Neural cell (in vitro differentiated cells): ENCODE results near the gene DCBLD2. TPM values are rescaled to one million over a fixed set of nuclear protein-coding genes. Genes with fewer than 3 reads are reported as not detected.

Experiments used
- H2AFZ ChIP-seq: fragments of 200-600, 300-800 bp; sonication (generic), shearing (Covaris generic); 2 replicates; pipeline ENCODE4 v1.6.0; 2014; ENCODE audit warnings: low read depth, mild to moderate bottlenecking, antibody characterized with exemption, low read length, moderate library complexity
- H3F3A ChIP-seq: fragments of 200-600 bp; shearing (Covaris generic); 2 replicates; pipeline ENCODE4 v1.6.1; 2016; ENCODE audit warnings: mild to moderate bottlenecking, moderate library complexity, mixed read lengths, antibody characterized with exemption, low read length; ENCODE audit not compliant: insufficient read depth, poor library complexity, severe bottlenecking
- H3K27ac ChIP-seq: fragments of 200-600, 300-800 bp; sonication (generic), shearing (Covaris generic); 2 replicates; pipeline ENCODE4 v1.5.1; 2014; ENCODE audit warnings: mild to moderate bottlenecking, low read length, moderate library complexity
- H3K27me3 ChIP-seq: fragments of 300-800, 200-600 bp; sonication (generic), shearing (Covaris generic); 2 replicates; pipeline ENCODE4 v1.6.0; 2014; ENCODE audit warnings: mild to moderate bottlenecking, low read depth, low read length, moderate library complexity; ENCODE audit not compliant: insufficient read depth
- H3K36me3 ChIP-seq: fragments of 300-800, 200-600 bp; sonication (generic), shearing (Covaris generic); 2 replicates; pipeline ENCODE4 v1.5.1; 2014; ENCODE audit warnings: mild to moderate bottlenecking, antibody characterized with exemption, low read length, moderate library complexity; ENCODE audit not compliant: insufficient read depth
- H3K4me2 ChIP-seq: fragments of 300-800, 200-600 bp; sonication (generic), shearing (Covaris generic); 2 replicates; pipeline ENCODE4 v1.6.0; 2014; ENCODE audit warnings: mild to moderate bottlenecking, low read length
- H3K4me3 ChIP-seq: fragments of 300-800, 200-600 bp; sonication (generic), shearing (Covaris generic); 2 replicates; pipeline ENCODE4 v1.5.1; 2014; ENCODE audit warnings: mild to moderate bottlenecking, low read length, moderate library complexity
- H3K79me2 ChIP-seq: fragments of 200-600 bp; shearing (Covaris generic); replicated peaks from 2 replicates; pipeline ENCODE4 v1.6.0; 2014; ENCODE audit warnings: mild to moderate bottlenecking, low read length, moderate library complexity; ENCODE audit not compliant: insufficient read depth
- H3K9ac ChIP-seq: fragments of 300-800, 200-600 bp; sonication (generic), shearing (Covaris generic); 2 replicates; pipeline ENCODE4 v1.6.1; 2016; ENCODE audit warnings: mild to moderate bottlenecking, low read length, mixed read lengths
- H3K9me2 ChIP-seq: fragments of 200-600 bp; shearing (Covaris generic); 2 replicates; pipeline ENCODE4 v1.6.1; 2016; ENCODE audit warnings: mild to moderate bottlenecking, low read length, mixed read lengths; ENCODE audit not compliant: insufficient read depth
- H3K9me3 ChIP-seq: fragments of 200-600, 300-800 bp; sonication (generic), shearing (Covaris generic); 2 replicates; pipeline ENCODE4 v1.6.1; 2016; ENCODE audit warnings: mild to moderate bottlenecking, mixed run types, low read length, moderate library complexity, mixed read lengths
- H4K20me1 ChIP-seq: fragments of 200-600 bp; shearing (Covaris generic); 2 replicates; pipeline ENCODE4 v1.6.1; 2016; ENCODE audit warnings: mild to moderate bottlenecking, mixed run types; ENCODE audit not compliant: insufficient read depth
- EP300 ChIP-seq: fragments of 450-650 bp; conservative IDR thresholded peaks from 2 replicates; pipeline ENCODE4 v1.6.1; 2014; ENCODE audit warnings: antibody characterized with exemption, mild to moderate bottlenecking, moderate library complexity; ENCODE audit not compliant: poor library complexity, severe bottlenecking
- EZH2 ChIP-seq: fragments of 200-600, 300-800 bp; shearing (Covaris generic), sonication (generic); IDR thresholded peaks from 2 replicates; pipeline ENCODE4 v1.6.1; 2014; ENCODE audit warnings: antibody characterized with exemption, low read length, borderline replicate concordance, mild to moderate bottlenecking; ENCODE audit not compliant: insufficient read depth, poor library complexity, severe bottlenecking
- MXI1 ChIP-seq: fragments of 450-650 bp; conservative IDR thresholded peaks from 2 replicates; pipeline ENCODE4 v1.6.1; 2014; ENCODE audit warnings: antibody characterized with exemption, mild to moderate bottlenecking; ENCODE audit not compliant: poor library complexity, severe bottlenecking
- POLR2AphosphoS5 ChIP-seq: IDR thresholded peaks from 2 replicates; pipeline ENCODE4 v1.6.1; 2012
- RAD21 ChIP-seq: fragments of 450-650 bp; conservative IDR thresholded peaks from 2 replicates; pipeline ENCODE4 v1.6.1; 2014; ENCODE audit warnings: antibody characterized with exemption, mild to moderate bottlenecking, moderate library complexity
- SMC3 ChIP-seq: fragments of 450-650 bp; conservative IDR thresholded peaks from 2 replicates; pipeline ENCODE4 v1.6.1; 2014; ENCODE audit warnings: antibody characterized with exemption, mild to moderate bottlenecking, moderate library complexity; ENCODE audit not compliant: poor library complexity
- TAF1 ChIP-seq: IDR thresholded peaks from 2 replicates; pipeline ENCODE4 v1.6.1; 2012; ENCODE audit warnings: low read depth
- polyA plus RNA-seq: library from polyadenylated mRNA; depleted of rRNA; stranded (reverse); fragments of >200 nt; gene quantifications from 2 replicates; pipeline ENCODE4 v1.2.3, GENCODE V29; 2014
- TF ChIP-seq, protein P1 (sequence below): IDR thresholded peaks from 2 replicates; pipeline ENCODE4 v1.6.1; 2012; ENCODE audit warnings: borderline replicate concordance
- TF ChIP-seq, protein P2 (sequence below): fragments of 450-650 bp; IDR thresholded peaks from 2 replicates; pipeline ENCODE4 v1.5.1; 2014; ENCODE audit warnings: antibody characterized with exemption, mild to moderate bottlenecking, moderate library complexity; ENCODE audit not compliant: poor library complexity, severe bottlenecking

DCBLD2 gene
- polyA plus RNA-seq, 1 donor from 2014 or later: 69.0 TPM

DNA sequence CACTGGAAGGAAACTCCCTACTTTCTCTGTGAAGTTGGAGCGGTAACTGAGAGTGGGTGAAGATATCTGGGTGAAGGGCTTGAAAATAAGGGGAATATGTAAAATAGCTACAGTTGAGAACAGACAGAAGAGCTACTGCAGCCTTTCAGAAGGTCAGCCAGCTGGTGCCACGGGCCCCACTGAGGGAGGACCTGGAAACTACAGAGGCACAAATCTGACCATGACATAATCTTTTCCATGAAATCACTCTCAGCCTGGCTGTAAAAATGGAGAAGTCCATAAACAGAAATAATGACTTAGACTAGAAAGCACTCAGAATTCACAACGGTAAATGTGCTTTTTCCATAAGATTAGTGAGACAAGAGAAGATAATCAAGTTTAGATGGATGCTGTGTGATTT lies 91.9 kb downstream of the DCBLD2 start:
- Histone ChIP-seq H3K4me3 (no peak overlapping the region), H3K36me3 (peaks cover 5% of the 10 kb centered on the region), H3K9ac (no peak overlapping the region), H3K9me2 (no peaks in the 10 kb centered on the region), H3K4me2 (no peak overlapping the region), H3K9me3 (no peaks in the 10 kb centered on the region), H3K27ac (no peak overlapping the region), H3K27me3 (no peaks in the 10 kb centered on the region), H3F3A (no peaks in the 10 kb centered on the region), H2AFZ (no peak overlapping the region), H4K20me1 (no peaks in the 10 kb centered on the region), H3K79me2 (no peaks in the 10 kb centered on the region)
- no peak for TF ChIP-seq POLR2AphosphoS5
- TF ChIP-seq, protein P1, sequence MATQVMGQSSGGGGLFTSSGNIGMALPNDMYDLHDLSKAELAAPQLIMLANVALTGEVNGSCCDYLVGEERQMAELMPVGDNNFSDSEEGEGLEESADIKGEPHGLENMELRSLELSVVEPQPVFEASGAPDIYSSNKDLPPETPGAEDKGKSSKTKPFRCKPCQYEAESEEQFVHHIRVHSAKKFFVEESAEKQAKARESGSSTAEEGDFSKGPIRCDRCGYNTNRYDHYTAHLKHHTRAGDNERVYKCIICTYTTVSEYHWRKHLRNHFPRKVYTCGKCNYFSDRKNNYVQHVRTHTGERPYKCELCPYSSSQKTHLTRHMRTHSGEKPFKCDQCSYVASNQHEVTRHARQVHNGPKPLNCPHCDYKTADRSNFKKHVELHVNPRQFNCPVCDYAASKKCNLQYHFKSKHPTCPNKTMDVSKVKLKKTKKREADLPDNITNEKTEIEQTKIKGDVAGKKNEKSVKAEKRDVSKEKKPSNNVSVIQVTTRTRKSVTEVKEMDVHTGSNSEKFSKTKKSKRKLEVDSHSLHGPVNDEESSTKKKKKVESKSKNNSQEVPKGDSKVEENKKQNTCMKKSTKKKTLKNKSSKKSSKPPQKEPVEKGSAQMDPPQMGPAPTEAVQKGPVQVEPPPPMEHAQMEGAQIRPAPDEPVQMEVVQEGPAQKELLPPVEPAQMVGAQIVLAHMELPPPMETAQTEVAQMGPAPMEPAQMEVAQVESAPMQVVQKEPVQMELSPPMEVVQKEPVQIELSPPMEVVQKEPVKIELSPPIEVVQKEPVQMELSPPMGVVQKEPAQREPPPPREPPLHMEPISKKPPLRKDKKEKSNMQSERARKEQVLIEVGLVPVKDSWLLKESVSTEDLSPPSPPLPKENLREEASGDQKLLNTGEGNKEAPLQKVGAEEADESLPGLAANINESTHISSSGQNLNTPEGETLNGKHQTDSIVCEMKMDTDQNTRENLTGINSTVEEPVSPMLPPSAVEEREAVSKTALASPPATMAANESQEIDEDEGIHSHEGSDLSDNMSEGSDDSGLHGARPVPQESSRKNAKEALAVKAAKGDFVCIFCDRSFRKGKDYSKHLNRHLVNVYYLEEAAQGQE: no peak
- TF ChIP-seq EP300: no peak
- no peak for TF ChIP-seq MXI1
- TF ChIP-seq SMC3: no peak
- no peak for TF ChIP-seq EZH2

DNA sequence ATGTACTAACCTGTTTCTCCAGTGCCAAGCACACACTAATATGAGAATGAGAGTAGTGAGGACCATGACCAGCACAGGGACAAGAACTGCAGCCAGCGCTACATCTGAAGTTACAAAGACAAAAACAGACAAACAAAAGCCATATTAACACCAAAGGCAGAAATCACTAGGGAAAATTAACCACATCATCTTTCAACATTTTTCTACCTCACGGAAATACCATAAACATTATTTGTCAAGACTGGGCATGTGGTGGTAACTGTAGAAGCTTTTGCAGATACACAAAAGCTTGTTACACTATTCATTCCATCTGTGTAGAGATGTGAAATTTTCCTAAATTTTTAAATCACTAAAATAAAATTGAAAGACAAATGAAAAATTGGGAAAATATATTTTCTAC lies 93.4 kb downstream of the DCBLD2 start:
- peaks cover 5% of the 10 kb centered on the region for H3K36me3 ChIP-seq
- no peak for TF ChIP-seq POLR2AphosphoS5
- no peak for TF ChIP-seq RAD21
- TF ChIP-seq, protein P2, sequence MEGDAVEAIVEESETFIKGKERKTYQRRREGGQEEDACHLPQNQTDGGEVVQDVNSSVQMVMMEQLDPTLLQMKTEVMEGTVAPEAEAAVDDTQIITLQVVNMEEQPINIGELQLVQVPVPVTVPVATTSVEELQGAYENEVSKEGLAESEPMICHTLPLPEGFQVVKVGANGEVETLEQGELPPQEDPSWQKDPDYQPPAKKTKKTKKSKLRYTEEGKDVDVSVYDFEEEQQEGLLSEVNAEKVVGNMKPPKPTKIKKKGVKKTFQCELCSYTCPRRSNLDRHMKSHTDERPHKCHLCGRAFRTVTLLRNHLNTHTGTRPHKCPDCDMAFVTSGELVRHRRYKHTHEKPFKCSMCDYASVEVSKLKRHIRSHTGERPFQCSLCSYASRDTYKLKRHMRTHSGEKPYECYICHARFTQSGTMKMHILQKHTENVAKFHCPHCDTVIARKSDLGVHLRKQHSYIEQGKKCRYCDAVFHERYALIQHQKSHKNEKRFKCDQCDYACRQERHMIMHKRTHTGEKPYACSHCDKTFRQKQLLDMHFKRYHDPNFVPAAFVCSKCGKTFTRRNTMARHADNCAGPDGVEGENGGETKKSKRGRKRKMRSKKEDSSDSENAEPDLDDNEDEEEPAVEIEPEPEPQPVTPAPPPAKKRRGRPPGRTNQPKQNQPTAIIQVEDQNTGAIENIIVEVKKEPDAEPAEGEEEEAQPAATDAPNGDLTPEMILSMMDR: no peak
- no peak for TF ChIP-seq MXI1
- no peak for TF ChIP-seq EP300
- TF ChIP-seq SMC3: no peak
- TF ChIP-seq, protein P1: no peak
- no peak for TF ChIP-seq TAF1
- no peak for TF ChIP-seq EZH2

More for the DNA sequence above, 93.4 kb downstream of the DCBLD2 start:
- H3K9me2 ChIP-seq: no peaks in the 10 kb centered on the region
- no peaks in the 10 kb centered on the region for H3K27me3 ChIP-seq
- no peak overlapping the region for H2AFZ ChIP-seq
- H3K9me3 ChIP-seq: no peaks in the 10 kb centered on the region
- H4K20me1 ChIP-seq: no peaks in the 10 kb centered on the region
- H3K4me3 ChIP-seq: no peak overlapping the region
- H3K79me2 ChIP-seq: no peaks in the 10 kb centered on the region
- no peak overlapping the region for H3K9ac ChIP-seq
- no peak overlapping the region for H3K27ac ChIP-seq
- H3K4me2 ChIP-seq: no peak overlapping the region
- H3F3A ChIP-seq: no peaks in the 10 kb centered on the region
